Measurements from ENCODE around the gene ZNF419.

The ZNF419 gene

GRCh38 chr19:57537953-57538547, 50.5 kb downstream of the ZNF419 start:
- DNase-seq (ENCODE audit: low spot score): no peak

Data from RKO (cell line).